OCI-LY3 (cell line): ENCODE data around the gene CAMTA1.

Source experiments
- H2AFZ ChIP-seq: fragments of 200-600, 300-600 bp; shearing (Covaris generic); 2 replicates; pipeline ENCODE4 v1.6.0; 2014; ENCODE audit warnings: antibody characterized with exemption, low read depth, low read length
- H3K27ac ChIP-seq: fragments of 200-600, 300-600 bp; sonication (generic); 2 replicates; pipeline ENCODE4 v1.5.1; 2014; ENCODE audit warnings: mild to moderate bottlenecking, low read length, moderate library complexity, mixed read lengths
- H3K27me3 ChIP-seq: fragments of 200-600, 300-600 bp; sonication (generic); 2 replicates; pipeline ENCODE4 v1.6.1; 2014; ENCODE audit warnings: low read depth, low read length, mixed read lengths
- H3K36me3 ChIP-seq: fragments of 200-600, 300-600 bp; sonication (generic); replicated peaks from 2 replicates; pipeline ENCODE3; 2014; ENCODE audit warnings: low read depth, low read length, mixed read lengths
- H3K4me1 ChIP-seq: fragments of 300-600, 200-600 bp; sonication (generic); 2 replicates; pipeline ENCODE4 v1.6.1; 2014; ENCODE audit warnings: low read length, mixed read lengths
- H3K4me2 ChIP-seq: fragments of 200-600, 300-600 bp; sonication (generic); 2 replicates; pipeline ENCODE4 v1.6.1; 2014; ENCODE audit warnings: low read length, mixed read lengths
- H3K4me3 ChIP-seq: fragments of 300-600, 200-600 bp; sonication (generic); 2 replicates; pipeline ENCODE4 v1.5.1; 2014; ENCODE audit warnings: antibody characterized with exemption, mild to moderate bottlenecking, low read length, moderate library complexity
- H3K79me2 ChIP-seq: fragments of 300-600, 200-600 bp; shearing (Covaris generic); 2 replicates; pipeline ENCODE4 v1.6.1; 2014; ENCODE audit warnings: mild to moderate bottlenecking, low read length, mixed read lengths
- H3K9ac ChIP-seq: fragments of 300-600, 200-600 bp; shearing (Covaris generic); 2 replicates; pipeline ENCODE4 v1.6.0; 2014; ENCODE audit warnings: mild to moderate bottlenecking, low read length, moderate library complexity
- H3K9me3 ChIP-seq: fragments of 200-600, 300-600 bp; shearing (Covaris generic); 2 replicates; pipeline ENCODE4 v1.6.1; 2014; ENCODE audit warnings: low read length, mixed read lengths; ENCODE audit not compliant: insufficient read depth
- H4K20me1 ChIP-seq: fragments of 200-600, 300-600 bp; sonication (generic); 2 replicates; pipeline ENCODE4 v1.6.1; 2016; ENCODE audit warnings: low read length, mixed read lengths; ENCODE audit not compliant: insufficient read depth
- CTCF ChIP-seq: fragments of 200-600, 300-600 bp; sonication (generic); IDR thresholded peaks from 2 replicates; pipeline ENCODE4 v1.5.1; 2014; ENCODE audit warnings: antibody characterized with exemption, low read length, low read depth
- EZH2phosphoT487 ChIP-seq: fragments of 200-600 bp; shearing (Covaris generic); IDR thresholded peaks from 2 replicates; pipeline ENCODE4 v1.6.1; 2018; ENCODE audit warnings: antibody characterized with exemption, mixed run types, low read depth

CAMTA1 gene

GRCh38 chr1:7250597-7251453, 465.6 kb downstream of the CAMTA1 start:
- Histone ChIP-seq H4K20me1 (no peaks in the 10 kb centered on the region), H3K27me3 (no peaks in the 10 kb centered on the region), H3K79me2 (no peaks in the 10 kb centered on the region), H3K4me1 (peaks cover 57% of the 10 kb centered on the region), H3K27ac (no peak overlapping the region), H3K9ac (no peak overlapping the region), H3K36me3 (no peaks in the 10 kb centered on the region), H3K9me3 (no peaks in the 10 kb centered on the region), H2AFZ (no peak overlapping the region), H3K4me2 (no peak overlapping the region), H3K4me3 (no peak overlapping the region)
- TF ChIP-seq CTCF: no peak
- TF ChIP-seq EZH2phosphoT487: no peak

- Histone ChIP-seq H3K9me3 (no peaks in the 10 kb centered on the region), H3K79me2 (no peaks in the 10 kb centered on the region), H2AFZ (no peak overlapping the region), H4K20me1 (no peaks in the 10 kb centered on the region), H3K27ac (no peak overlapping the region), H3K27me3 (no peaks in the 10 kb centered on the region), H3K4me2 (no peak overlapping the region), H3K4me3 (no peak overlapping the region), H3K9ac (no peak overlapping the region), H3K4me1 (peaks cover 57% of the 10 kb centered on the region), H3K36me3 (no peaks in the 10 kb centered on the region)
- TF ChIP-seq EZH2phosphoT487 (no peak), CTCF (no peak)
Measured at GRCh38 chr1:7251454-7251800, 466.2 kb downstream of the CAMTA1 start.

- H3K9me3 ChIP-seq: no peaks in the 10 kb centered on the region
- no peaks in the 10 kb centered on the region for H3K36me3 ChIP-seq
- no peak overlapping the region for H2AFZ ChIP-seq
- H3K27me3 ChIP-seq: no peaks in the 10 kb centered on the region
- no peaks in the 10 kb centered on the region for H3K79me2 ChIP-seq
- no peak for TF ChIP-seq EZH2phosphoT487
- TF ChIP-seq CTCF: no peak
- no peak overlapping the region for H3K4me2 ChIP-seq
- H3K27ac ChIP-seq: no peak overlapping the region
- no peak overlapping the region for H3K9ac ChIP-seq
- H3K4me3 ChIP-seq: no peak overlapping the region
- no peaks in the 10 kb centered on the region for H4K20me1 ChIP-seq
- peaks cover 57% of the 10 kb centered on the region for H3K4me1 ChIP-seq
Measured at GRCh38 chr1:7252411-7253117, 467.3 kb downstream of the CAMTA1 start.

GRCh38 chr1:7253118-7253480, 467.8 kb downstream of the CAMTA1 start:
- no peaks in the 10 kb centered on the region for H3K36me3 ChIP-seq
- peaks cover 57% of the 10 kb centered on the region for H3K4me1 ChIP-seq
- no peaks in the 10 kb centered on the region for H3K79me2 ChIP-seq
- no peak overlapping the region for H3K4me3 ChIP-seq
- TF ChIP-seq CTCF (no peak), EZH2phosphoT487 (no peak)
- no peak overlapping the region for H3K9ac ChIP-seq
- H3K27ac ChIP-seq: no peak overlapping the region
- no peak overlapping the region for H2AFZ ChIP-seq
- H3K27me3 ChIP-seq: no peaks in the 10 kb centered on the region
- H3K9me3 ChIP-seq: no peaks in the 10 kb centered on the region
- no peak overlapping the region for H3K4me2 ChIP-seq
- H4K20me1 ChIP-seq: no peaks in the 10 kb centered on the region
